ENCODE measurements around the gene TNFAIP6.

Gene TNFAIP6

GRCh38 chr2:151405376-151405775 is 48.0 kb downstream of the TNFAIP6 start:
- ATAC-seq, result no peak
- TF ChIP-seq CREB5 (CRISPR knock-in tag; IDR thresholded peaks at IDR 0.05; ENCODE audit: low read depth), result no peak
- TF ChIP-seq ESRRG (CRISPR knock-in tag; IDR thresholded peaks at IDR 0.05), result no peak

- TF ChIP-seq POU6F1 (CRISPR knock-in tag; IDR thresholded peaks at IDR 0.05; ENCODE audit: borderline replicate concordance, low read depth), result no peak
- no peak for TF ChIP-seq ISL1 (CRISPR knock-in tag; IDR thresholded peaks at IDR 0.05)
- no peak for TF ChIP-seq ZC3H10 (CRISPR knock-in tag; IDR thresholded peaks at IDR 0.05)
- TF ChIP-seq PATZ1 (CRISPR knock-in tag; IDR thresholded peaks at IDR 0.05; ENCODE audit: borderline replicate concordance), result no peak
- no peak for TF ChIP-seq ARNTL (CRISPR knock-in tag; IDR thresholded peaks at IDR 0.05; ENCODE audit: borderline replicate concordance, low read depth)
- TF ChIP-seq CSDC2 (CRISPR knock-in tag; IDR thresholded peaks at IDR 0.05), result no peak
- no peak for TF ChIP-seq BACH2 (CRISPR knock-in tag; IDR thresholded peaks at IDR 0.05; ENCODE audit: borderline replicate concordance)
- no peak for TF ChIP-seq OSR1 (CRISPR knock-in tag; IDR thresholded peaks at IDR 0.05)
- TF ChIP-seq ZFP30 (CRISPR knock-in tag; IDR thresholded peaks at IDR 0.05), result no peak
- TF ChIP-seq CREB5 (CRISPR knock-in tag; IDR thresholded peaks at IDR 0.05; ENCODE audit: low read depth), result no peak
- TF ChIP-seq ZNF565 (CRISPR knock-in tag; conservative IDR thresholded peaks at IDR 0.05; ENCODE audit: low read depth), result no peak
- no peak for TF ChIP-seq ZFP3 (CRISPR knock-in tag; IDR thresholded peaks at IDR 0.05)
- no peak for TF ChIP-seq TCF4 (CRISPR knock-in tag; IDR thresholded peaks at IDR 0.05; ENCODE audit: borderline replicate concordance)
- TF ChIP-seq PPARA (CRISPR knock-in tag; IDR thresholded peaks at IDR 0.05; ENCODE audit: borderline replicate concordance), result no peak
- no peak for TF ChIP-seq ZNF70 (CRISPR knock-in tag; IDR thresholded peaks at IDR 0.05)
- no peak for TF ChIP-seq GLIS3 (CRISPR knock-in tag; IDR thresholded peaks at IDR 0.05)
- no peak for TF ChIP-seq TSHZ2 (CRISPR knock-in tag; IDR thresholded peaks at IDR 0.05)
- TF ChIP-seq ZNF8 (CRISPR knock-in tag; IDR thresholded peaks at IDR 0.05), result no peak
These were observed 49.9 kb downstream of the TNFAIP6 start for GRCh38 chr2:151407281-151407680.

GRCh38 chr2:151408788-151409600 is 51.6 kb downstream of the TNFAIP6 start:
- TF ChIP-seq ZFP3 (CRISPR knock-in tag; IDR thresholded peaks at IDR 0.05) (no peak), ZNF70 (CRISPR knock-in tag; IDR thresholded peaks at IDR 0.05) (no peak), PATZ1 (CRISPR knock-in tag; IDR thresholded peaks at IDR 0.05; ENCODE audit: borderline replicate concordance) (no peak), PPARA (CRISPR knock-in tag; IDR thresholded peaks at IDR 0.05; ENCODE audit: borderline replicate concordance) (no peak), ZNF8 (CRISPR knock-in tag; IDR thresholded peaks at IDR 0.05) (no peak), GLIS3 (CRISPR knock-in tag; IDR thresholded peaks at IDR 0.05) (no peak), ZFP30 (CRISPR knock-in tag; IDR thresholded peaks at IDR 0.05) (no peak), POU6F1 (CRISPR knock-in tag; IDR thresholded peaks at IDR 0.05; ENCODE audit: borderline replicate concordance, low read depth) (no peak), TSHZ2 (CRISPR knock-in tag; IDR thresholded peaks at IDR 0.05) (no peak), SNAI2 (CRISPR knock-in tag; IDR thresholded peaks at IDR 0.05) (no peak), TCF4 (CRISPR knock-in tag; IDR thresholded peaks at IDR 0.05; ENCODE audit: borderline replicate concordance) (no peak)

More at GRCh38 chr2:151407281-151407680, 49.9 kb downstream of the TNFAIP6 start:
- ATAC-seq, result no peak

More at GRCh38 chr2:151408788-151409600, 51.6 kb downstream of the TNFAIP6 start:
- no peak for ATAC-seq
